8988T (cell line): ENCODE measurements around the gene CACNA2D1.
"Not testable (repeated sequence)": the region's sequence is repeated elsewhere in the genome, so short reads cannot be mapped to it uniquely, and the experiment has no call there.

Source experiments
- DNase-seq: peaks from one replicate; pipeline ENCODE4 v3.0.0; 2011

CACNA2D1 gene

GRCh38 chr7:82021036-82021435 lies 422.5 kb downstream of the CACNA2D1 start:
- no peak for DNase-seq

GRCh38 chr7:82019551-82020475 lies 423.8 kb downstream of the CACNA2D1 start:
- no peak for DNase-seq

- DNase-seq: no peak
Observed at GRCh38 chr7:82018226-82018625, 425.4 kb downstream of the CACNA2D1 start.

GRCh38 chr7:82017334-82017943 lies 426.1 kb downstream of the CACNA2D1 start:
- DNase-seq: no peak

GRCh38 chr7:82015751-82016150 lies 427.8 kb downstream of the CACNA2D1 start:
- DNase-seq: no peak

GRCh38 chr7:82014574-82014973 lies 429.0 kb downstream of the CACNA2D1 start:
- DNase-seq: not testable (repeated sequence)

GRCh38 chr7:82012453-82012852 lies 431.1 kb downstream of the CACNA2D1 start:
- DNase-seq: no peak

GRCh38 chr7:82010416-82010815 lies 433.2 kb downstream of the CACNA2D1 start:
- no peak for DNase-seq

GRCh38 chr7:82007315-82007714 lies 436.3 kb downstream of the CACNA2D1 start:
- no peak for DNase-seq

- DNase-seq: no peak
Observed at GRCh38 chr7:82005056-82005455, 438.5 kb downstream of the CACNA2D1 start.

- no peak for DNase-seq
Observed at GRCh38 chr7:81993186-81993585, 450.4 kb downstream of the CACNA2D1 start.

GRCh38 chr7:81990395-81990794 lies 453.2 kb downstream of the CACNA2D1 start:
- no peak for DNase-seq

- no peak for DNase-seq
Observed at GRCh38 chr7:81986723-81987470, 456.7 kb downstream of the CACNA2D1 start.

GRCh38 chr7:81983406-81983805 lies 460.2 kb downstream of the CACNA2D1 start:
- no peak for DNase-seq

- DNase-seq: no peak
Observed at GRCh38 chr7:81973117-81973516, 470.5 kb downstream of the CACNA2D1 start.

GRCh38 chr7:81960026-81960425 lies 483.6 kb downstream of the CACNA2D1 start:
- DNase-seq: no peak

GRCh38 chr7:81957517-81957916 lies 486.1 kb downstream of the CACNA2D1 start:
- DNase-seq: no peak

GRCh38 chr7:81956520-81956919 lies 487.1 kb downstream of the CACNA2D1 start:
- DNase-seq: no peak

- DNase-seq: no peak
Observed at GRCh38 chr7:81949306-81949705, 494.3 kb downstream of the CACNA2D1 start.

GRCh38 chr7:81944058-81944457 lies 499.5 kb downstream of the CACNA2D1 start:
- no peak for DNase-seq

GRCh38 chr7:81937091-81937490 lies 506.5 kb downstream of the CACNA2D1 start:
- DNase-seq: no peak

GRCh38 chr7:81934596-81935301 lies 508.8 kb downstream of the CACNA2D1 start:
- no peak for DNase-seq

- no peak for DNase-seq
Observed at GRCh38 chr7:81932936-81933335, 510.6 kb downstream of the CACNA2D1 start.
